Measurements from ENCODE around the gene C3orf85.

C3orf85 gene

GRCh38 chr3:109176726-109177125 lies 40.2 kb downstream of the C3orf85 start:
- Histone ChIP-seq H3K27me3 (ENCODE audit: insufficient read depth, low read depth) (no peaks in the 10 kb centered on the region), H3K27ac (no peak overlapping the region), H3K36me3 (ENCODE audit: insufficient read depth) (no peaks in the 10 kb centered on the region), H2AFZ (ENCODE audit: low read depth) (no peak overlapping the region), H3K4me1 (ENCODE audit: low read depth, poor library complexity, severe bottlenecking) (no peaks in the 10 kb centered on the region), H3K79me2 (ENCODE audit: insufficient read depth, low read depth) (no peaks in the 10 kb centered on the region), H3K9ac (no peak overlapping the region), H4K20me1 (ENCODE audit: insufficient read depth) (no peaks in the 10 kb centered on the region), H3K4me2 (no peak overlapping the region), H3K4me3 (IDR thresholded peaks at IDR 0.05; ENCODE audit: insufficient read depth, low read depth, low read length) (no peak overlapping the region)
- no peak for TF ChIP-seq CTCF (conservative IDR thresholded peaks at IDR 0.05; ENCODE audit: low read depth, low read length)

- H3K79me2 ChIP-seq (ENCODE audit: insufficient read depth, low read depth) = no peaks in the 10 kb centered on the region
- H2AFZ ChIP-seq (ENCODE audit: low read depth) = no peak overlapping the region
- no peaks in the 10 kb centered on the region for H4K20me1 ChIP-seq (ENCODE audit: insufficient read depth)
- TF ChIP-seq CTCF (conservative IDR thresholded peaks at IDR 0.05; ENCODE audit: low read depth, low read length) = no peak
- no peak overlapping the region for H3K4me3 ChIP-seq (IDR thresholded peaks at IDR 0.05; ENCODE audit: insufficient read depth, low read depth, low read length)
- H3K27ac ChIP-seq = no peak overlapping the region
- H3K9ac ChIP-seq = no peak overlapping the region
- H3K4me1 ChIP-seq (ENCODE audit: low read depth, poor library complexity, severe bottlenecking) = no peaks in the 10 kb centered on the region
- H3K4me2 ChIP-seq = no peak overlapping the region
- no peaks in the 10 kb centered on the region for H3K36me3 ChIP-seq (ENCODE audit: insufficient read depth)
- H3K27me3 ChIP-seq (ENCODE audit: insufficient read depth, low read depth) = no peaks in the 10 kb centered on the region
Measured at GRCh38 chr3:109177908-109178307, 41.4 kb downstream of the C3orf85 start.

GRCh38 chr3:109178708-109179107 lies 42.2 kb downstream of the C3orf85 start:
- no peak overlapping the region for H3K27ac ChIP-seq
- H3K9ac ChIP-seq = no peak overlapping the region
- H2AFZ ChIP-seq (ENCODE audit: low read depth) = no peak overlapping the region
- no peak overlapping the region for H3K4me3 ChIP-seq (IDR thresholded peaks at IDR 0.05; ENCODE audit: insufficient read depth, low read depth, low read length)
- no peaks in the 10 kb centered on the region for H3K4me1 ChIP-seq (ENCODE audit: low read depth, poor library complexity, severe bottlenecking)
- no peaks in the 10 kb centered on the region for H3K79me2 ChIP-seq (ENCODE audit: insufficient read depth, low read depth)
- no peaks in the 10 kb centered on the region for H4K20me1 ChIP-seq (ENCODE audit: insufficient read depth)
- no peaks in the 10 kb centered on the region for H3K27me3 ChIP-seq (ENCODE audit: insufficient read depth, low read depth)
- no peaks in the 10 kb centered on the region for H3K36me3 ChIP-seq (ENCODE audit: insufficient read depth)
- no peak overlapping the region for H3K4me2 ChIP-seq
- TF ChIP-seq CTCF (conservative IDR thresholded peaks at IDR 0.05; ENCODE audit: low read depth, low read length) = no peak

GRCh38 chr3:109184726-109185125 lies 48.2 kb downstream of the C3orf85 start:
- H4K20me1 ChIP-seq (ENCODE audit: insufficient read depth) = no peaks in the 10 kb centered on the region
- H2AFZ ChIP-seq (ENCODE audit: low read depth) = no peak overlapping the region
- H3K9ac ChIP-seq = no peak overlapping the region
- no peaks in the 10 kb centered on the region for H3K4me1 ChIP-seq (ENCODE audit: low read depth, poor library complexity, severe bottlenecking)
- H3K27me3 ChIP-seq (ENCODE audit: insufficient read depth, low read depth) = no peaks in the 10 kb centered on the region
- no peaks in the 10 kb centered on the region for H3K36me3 ChIP-seq (ENCODE audit: insufficient read depth)
- H3K4me3 ChIP-seq (IDR thresholded peaks at IDR 0.05; ENCODE audit: insufficient read depth, low read depth, low read length) = no peak overlapping the region
- no peaks in the 10 kb centered on the region for H3K79me2 ChIP-seq (ENCODE audit: insufficient read depth, low read depth)
- no peak for TF ChIP-seq CTCF (conservative IDR thresholded peaks at IDR 0.05; ENCODE audit: low read depth, low read length)
- H3K4me2 ChIP-seq = no peak overlapping the region
- H3K27ac ChIP-seq = no peak overlapping the region
